H9 (cell line): ENCODE measurements around the gene CHMP4B. TPM values are rescaled to one million over a fixed set of nuclear protein-coding genes. Genes with fewer than 3 reads are reported as not detected.

Experiments
- DNase-seq: peaks from one replicate; pipeline ENCODE4 v3.0.0-alpha.2; 2017
- H2AFZ ChIP-seq: one replicate; pipeline ENCODE4 v1.6.1; 2013; ENCODE audit warnings: mild to moderate bottlenecking, low read length, control low read depth, moderate library complexity
- H2AK5ac ChIP-seq: 2 replicates; pipeline ENCODE4 v1.6.1; 2013; ENCODE audit warnings: low read length, control low read depth, mixed read lengths; ENCODE audit not compliant: insufficient read length
- H2BK120ac ChIP-seq: one replicate; pipeline ENCODE4 v1.6.1; 2013; ENCODE audit warnings: low read depth, mild to moderate bottlenecking, low read length, control low read depth, inconsistent platforms; ENCODE audit not compliant: poor library complexity, severe bottlenecking
- H2BK12ac ChIP-seq: 2 replicates; pipeline ENCODE4 v1.6.1; 2013; ENCODE audit warnings: low read length, control low read depth, mixed read lengths, low read depth; ENCODE audit not compliant: insufficient read length
- H2BK15ac ChIP-seq: 2 replicates; pipeline ENCODE4 v1.6.1; 2013; ENCODE audit warnings: low read depth, low read length, control low read depth
- H2BK20ac ChIP-seq: one replicate; pipeline ENCODE4 v1.6.1; 2013; ENCODE audit warnings: low read depth, mild to moderate bottlenecking, low read length, control low read depth, inconsistent platforms; ENCODE audit not compliant: poor library complexity, severe bottlenecking
- H2BK5ac ChIP-seq: 2 replicates; pipeline ENCODE4 v1.6.1; 2013; ENCODE audit warnings: low read length, control low read depth, mixed read lengths; ENCODE audit not compliant: insufficient read length
- H3K14ac ChIP-seq: 2 replicates; pipeline ENCODE4 v1.6.1; 2013; ENCODE audit warnings: low read length, control low read depth; ENCODE audit not compliant: insufficient read depth
- H3K18ac ChIP-seq: 2 replicates; pipeline ENCODE4 v1.6.1; 2013; ENCODE audit warnings: low read depth, mild to moderate bottlenecking, mixed read lengths, low read length, control low read depth; ENCODE audit not compliant: insufficient read length
- H3K23ac ChIP-seq: 2 replicates; pipeline ENCODE4 v1.6.1; 2013; ENCODE audit warnings: low read length, control low read depth, mixed read lengths, low read depth; ENCODE audit not compliant: insufficient read length
- H3K23me2 ChIP-seq: 2 replicates; pipeline ENCODE4 v1.6.1; 2013; ENCODE audit warnings: low read depth, mild to moderate bottlenecking, mixed read lengths, low read length, control low read depth; ENCODE audit not compliant: insufficient read length, poor library complexity, severe bottlenecking
- H3K27ac ChIP-seq: 2 replicates; pipeline ENCODE4 v1.5.1; 2013; ENCODE audit warnings: low read length, control low read depth, mixed read lengths, low read depth; ENCODE audit not compliant: insufficient read length
- H3K27me3 ChIP-seq: 2 replicates; pipeline ENCODE4 v1.6.1; 2013; ENCODE audit warnings: low read length, control low read depth, inconsistent platforms; ENCODE audit not compliant: insufficient read depth
- H3K4ac ChIP-seq: 2 replicates; pipeline ENCODE4 v1.6.1; 2013; ENCODE audit warnings: low read depth, mild to moderate bottlenecking, control low read depth, inconsistent platforms, low read length, moderate library complexity
- H3K4me1 ChIP-seq: 2 replicates; pipeline ENCODE4 v1.6.1; 2013; ENCODE audit warnings: low read length, control low read depth, inconsistent platforms; ENCODE audit not compliant: insufficient read depth
- H3K4me2 ChIP-seq: 2 replicates; pipeline ENCODE4 v1.6.1; 2013; ENCODE audit warnings: low read length, control low read depth, mixed read lengths; ENCODE audit not compliant: insufficient read length, insufficient read depth
- H3K56ac ChIP-seq: 2 replicates; pipeline ENCODE4 v1.6.1; 2013; ENCODE audit warnings: low read depth, mild to moderate bottlenecking, mixed read lengths, low read length, control low read depth; ENCODE audit not compliant: insufficient read length
- H3K79me1 ChIP-seq: 2 replicates; pipeline ENCODE4 v1.6.1; 2013; ENCODE audit warnings: low read depth, mild to moderate bottlenecking, moderate library complexity, low read length, control low read depth, inconsistent platforms; ENCODE audit not compliant: insufficient read depth, poor library complexity, severe bottlenecking
- H3K79me2 ChIP-seq: 2 replicates; pipeline ENCODE4 v1.6.1; 2013; ENCODE audit warnings: low read length, control low read depth, inconsistent platforms; ENCODE audit not compliant: insufficient read depth
- H3K9ac ChIP-seq: 2 replicates; pipeline ENCODE4 v1.6.1; 2013; ENCODE audit warnings: low read length, control low read depth, mixed read lengths; ENCODE audit not compliant: insufficient read length; ENCODE audit errors: extremely low read depth
- H3K9me3 ChIP-seq: one replicate; pipeline ENCODE4 v1.6.1; 2013; ENCODE audit warnings: low read depth, low read length, inconsistent platforms; ENCODE audit not compliant: control insufficient read depth
- H3T11ph ChIP-seq: one replicate; pipeline ENCODE4 v1.6.1; 2013; ENCODE audit warnings: mild to moderate bottlenecking, low read length, control low read depth, inconsistent platforms
- H4K20me1 ChIP-seq: one replicate; pipeline ENCODE4 v1.6.1; 2013; ENCODE audit not compliant: control insufficient read depth, insufficient read length, insufficient read depth
- H4K5ac ChIP-seq: 2 replicates; pipeline ENCODE4 v1.6.1; 2013; ENCODE audit warnings: low read depth, mild to moderate bottlenecking, mixed read lengths, low read length, control low read depth; ENCODE audit not compliant: insufficient read length
- H4K8ac ChIP-seq: replicated peaks from 2 replicates; pipeline ENCODE4 v1.6.1; 2013; ENCODE audit warnings: low read length, control low read depth, mixed read lengths, low read depth; ENCODE audit not compliant: insufficient read length
- H4K91ac ChIP-seq: 2 replicates; pipeline ENCODE4 v1.6.1; 2013; ENCODE audit warnings: low read depth, mild to moderate bottlenecking, moderate library complexity, mixed read lengths, low read length, control low read depth; ENCODE audit not compliant: insufficient read length
- H3K27ac Mint-ChIP-seq, 3 experiments: 2 replicates in 2 of 3; 3 replicates in 1 of 3; pipeline ENCODE4 v1.8.0; 2020 to 2021; ENCODE audit warnings: mixed read lengths in 3 of 3, mild to moderate bottlenecking in 1 of 3, moderate library complexity in 1 of 3
- H3K27me3 Mint-ChIP-seq: 2 replicates; pipeline ENCODE4 v1.8.0; 2021; ENCODE audit warnings: low read depth, mild to moderate bottlenecking, moderate library complexity, mixed read lengths
- H3K36me3 Mint-ChIP-seq, 3 experiments: 2 replicates in 2 of 3; 3 replicates in 1 of 3; pipeline ENCODE4 v1.8.0; 2020 to 2021; ENCODE audit warnings: low read depth in 3 of 3, mixed read lengths in 3 of 3; ENCODE audit not compliant: insufficient read depth in 1 of 3
- H3K4me1 Mint-ChIP-seq, 2 experiments: 2 replicates each; pipeline ENCODE4 v1.8.0; 2020; ENCODE audit warnings: mixed read lengths in 2 of 2
- H3K4me3 Mint-ChIP-seq, 2 experiments: 2 replicates in 1 of 2; 3 replicates in 1 of 2; pipeline ENCODE4 v1.8.0; 2020 to 2021; ENCODE audit warnings: mild to moderate bottlenecking in 2 of 2, mixed read lengths in 2 of 2, moderate library complexity in 1 of 2
- H3K9me3 Mint-ChIP-seq, 2 experiments: 2 replicates in 1 of 2; 3 replicates in 1 of 2; pipeline ENCODE4 v1.8.0; 2020; ENCODE audit warnings: mild to moderate bottlenecking in 2 of 2, mixed read lengths in 2 of 2, moderate library complexity in 1 of 2
- WGBS: extraction: QIAGEN DNeasy Blood & Tissue Kit; methylation state at CpG from one replicate; pipeline ENCODE4 v1.1.7; 2013; ENCODE audit warnings: missing lambda C conversion rate, low lambda C conversion rate, mixed read lengths; ENCODE audit not compliant: insufficient read length; ENCODE audit errors: extremely low coverage; 5-methylcytosine and 5-hydroxymethylcytosine counted together
- total RNA-seq: library from RNA; stranded (reverse); gene quantifications from 2 replicates; pipeline ENCODE4 v1.2.1, GENCODE V29; 2021
- TF ChIP-seq, protein P1 (sequence below): fragments of 200-600 bp; sonication (generic); conservative IDR thresholded peaks from 3 replicates; pipeline ENCODE4 v1.8.0; 2021; ENCODE audit warnings: antibody characterized with exemption, mild to moderate bottlenecking

CHMP4B gene
- total RNA-seq, 1 experiment from 2014 or later: 94.9 TPM

DNA sequence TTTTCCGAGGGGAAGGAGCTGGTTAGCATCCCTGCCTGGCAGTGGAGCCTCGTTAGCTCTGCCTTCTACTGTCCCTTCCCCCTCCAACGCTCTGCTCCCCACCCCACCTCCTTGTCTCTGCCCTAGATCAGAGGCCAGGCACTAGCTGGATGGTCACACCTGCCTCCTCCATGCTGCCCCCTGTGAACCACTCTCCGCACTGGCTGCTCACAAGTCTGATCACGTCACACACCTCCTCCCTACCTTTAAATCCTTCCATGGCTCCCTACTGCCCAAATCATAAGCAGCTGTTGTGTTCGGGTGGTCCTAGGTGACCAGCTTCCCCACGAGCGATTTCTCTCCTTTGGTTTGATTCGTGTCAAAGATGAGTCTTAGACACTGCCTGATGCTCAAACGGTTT, 71.3 kb downstream of the CHMP4B start:
- peaks cover 0 to 8% (median 7%) of the 10 kb centered on the region in 3 experiments; a peak in 3 of 7 replicates for H3K36me3 Mint-ChIP-seq
- H3K56ac ChIP-seq: no peak overlapping the region
- no peak overlapping the region for H2BK5ac ChIP-seq
- H3K4me3 Mint-ChIP-seq: no peak overlapping the region
- H3K23ac ChIP-seq: no peak overlapping the region
- no peak overlapping the region for H3K4me2 ChIP-seq
- H2AK5ac ChIP-seq: no peak overlapping the region
- no peak overlapping the region for H2AFZ ChIP-seq
- H3K9me3 ChIP-seq: no peaks in the 10 kb centered on the region
- no peak overlapping the region for H2BK20ac ChIP-seq
- H2BK120ac ChIP-seq: no peak overlapping the region
- H3K9me3 Mint-ChIP-seq: peaks cover 12 to 19% of the 10 kb centered on the region in 2 experiments; a peak in 4 of 5 replicates
- no peak overlapping the region for H3K27ac Mint-ChIP-seq
- no CpG with 5 or more reads among the region's 10 CpGs for WGBS
- H3K14ac ChIP-seq: peak overlapping the region; percentile 31
- no peak overlapping the region; the same call in 1 of the 2 replicates for H2BK15ac ChIP-seq
- no peaks in the 10 kb centered on the region for H3K79me1 ChIP-seq
- H3K27ac ChIP-seq: no peak overlapping the region
- H3K27me3 Mint-ChIP-seq: no peaks in the 10 kb centered on the region; the same call in none of the 2 replicates
- no peaks in the 10 kb centered on the region for H3K4me1 ChIP-seq
- DNase-seq: no peak
- no peak overlapping the region for H2BK12ac ChIP-seq
- H3K27me3 ChIP-seq: no peaks in the 10 kb centered on the region
- H3K4ac ChIP-seq: no peak overlapping the region
- no peaks in the 10 kb centered on the region for H3K23me2 ChIP-seq
- no peaks in the 10 kb centered on the region for H3K79me2 ChIP-seq
- H3K4me1 Mint-ChIP-seq: no peaks in the 10 kb centered on the region
- H3T11ph ChIP-seq: no peak overlapping the region
- H4K91ac ChIP-seq: no peak overlapping the region
- no peaks in the 10 kb centered on the region for H4K20me1 ChIP-seq
- H3K18ac ChIP-seq: no peak overlapping the region
- no peak overlapping the region for H4K5ac ChIP-seq
- no peak overlapping the region for H4K8ac ChIP-seq
- TF ChIP-seq, protein P1, sequence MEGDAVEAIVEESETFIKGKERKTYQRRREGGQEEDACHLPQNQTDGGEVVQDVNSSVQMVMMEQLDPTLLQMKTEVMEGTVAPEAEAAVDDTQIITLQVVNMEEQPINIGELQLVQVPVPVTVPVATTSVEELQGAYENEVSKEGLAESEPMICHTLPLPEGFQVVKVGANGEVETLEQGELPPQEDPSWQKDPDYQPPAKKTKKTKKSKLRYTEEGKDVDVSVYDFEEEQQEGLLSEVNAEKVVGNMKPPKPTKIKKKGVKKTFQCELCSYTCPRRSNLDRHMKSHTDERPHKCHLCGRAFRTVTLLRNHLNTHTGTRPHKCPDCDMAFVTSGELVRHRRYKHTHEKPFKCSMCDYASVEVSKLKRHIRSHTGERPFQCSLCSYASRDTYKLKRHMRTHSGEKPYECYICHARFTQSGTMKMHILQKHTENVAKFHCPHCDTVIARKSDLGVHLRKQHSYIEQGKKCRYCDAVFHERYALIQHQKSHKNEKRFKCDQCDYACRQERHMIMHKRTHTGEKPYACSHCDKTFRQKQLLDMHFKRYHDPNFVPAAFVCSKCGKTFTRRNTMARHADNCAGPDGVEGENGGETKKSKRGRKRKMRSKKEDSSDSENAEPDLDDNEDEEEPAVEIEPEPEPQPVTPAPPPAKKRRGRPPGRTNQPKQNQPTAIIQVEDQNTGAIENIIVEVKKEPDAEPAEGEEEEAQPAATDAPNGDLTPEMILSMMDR: no peak; the same call in 2 of the 3 replicates
- no peak overlapping the region for H3K9ac ChIP-seq
